ENCODE measurements around the gene TLCD4. TPM values are rescaled to one million over a fixed set of nuclear protein-coding genes. Genes with fewer than 3 reads are reported as not detected.

TLCD4 gene, protein sequence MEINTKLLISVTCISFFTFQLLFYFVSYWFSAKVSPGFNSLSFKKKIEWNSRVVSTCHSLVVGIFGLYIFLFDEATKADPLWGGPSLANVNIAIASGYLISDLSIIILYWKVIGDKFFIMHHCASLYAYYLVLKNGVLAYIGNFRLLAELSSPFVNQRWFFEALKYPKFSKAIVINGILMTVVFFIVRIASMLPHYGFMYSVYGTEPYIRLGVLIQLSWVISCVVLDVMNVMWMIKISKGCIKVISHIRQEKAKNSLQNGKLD
- total RNA-seq (ENCODE audit: unreplicated experiment) = 0.10 TPM
- long read RNA-seq = 0 reads

DNA sequence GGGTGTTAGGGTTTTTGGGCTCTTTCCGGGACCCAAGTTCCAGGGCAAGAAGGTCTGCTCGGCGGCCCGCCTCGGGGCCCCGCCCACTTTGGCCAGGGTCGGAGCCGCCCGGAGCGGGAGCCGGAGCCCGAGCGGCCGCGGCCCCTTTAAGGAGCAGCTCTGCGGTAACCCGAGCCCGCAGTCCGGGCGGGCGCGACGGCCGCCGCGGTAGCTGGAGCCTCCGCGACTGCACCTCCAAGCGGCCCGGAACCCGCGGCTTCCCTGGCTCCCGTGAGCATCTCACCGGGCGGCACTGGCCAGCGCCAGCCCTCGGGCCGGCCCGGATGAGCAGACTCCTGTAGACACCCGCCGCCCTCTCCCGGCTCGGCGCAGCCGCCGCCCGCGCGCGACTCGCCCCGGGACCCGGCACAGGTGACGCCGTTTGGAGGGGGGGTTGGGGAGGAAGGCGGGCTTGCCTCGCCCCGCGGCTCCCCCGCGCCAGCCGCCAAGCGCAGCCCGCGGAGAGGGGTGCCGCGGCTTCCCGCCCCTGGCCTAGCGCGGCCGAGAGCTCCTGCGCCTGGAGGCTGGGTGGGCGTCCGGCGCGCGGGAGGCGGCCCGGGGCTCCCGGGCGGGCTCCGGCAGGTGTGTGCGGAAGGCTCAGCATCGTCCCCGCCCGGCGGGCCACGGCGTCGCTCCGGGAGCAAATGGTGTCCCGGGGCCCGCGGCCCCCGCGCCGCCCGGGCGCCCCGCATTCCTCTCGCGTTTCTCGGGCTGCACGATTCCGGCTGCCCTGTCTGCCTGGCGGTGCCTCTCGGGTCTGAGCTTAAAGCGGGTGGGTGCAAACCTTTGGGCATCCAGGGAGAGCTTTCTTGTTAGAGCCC lies at the start of gene TLCD4:
TLCD4 (plus strand) TSS at position 149 of the 860 bp plus-strand sequence. CDS start 26,547 bp downstream, outside the sequence.
- peaks cover 4% of the 10 kb centered on the region for H3K9me3 Mint-ChIP-seq (ENCODE audit: unreplicated experiment)

DNA sequence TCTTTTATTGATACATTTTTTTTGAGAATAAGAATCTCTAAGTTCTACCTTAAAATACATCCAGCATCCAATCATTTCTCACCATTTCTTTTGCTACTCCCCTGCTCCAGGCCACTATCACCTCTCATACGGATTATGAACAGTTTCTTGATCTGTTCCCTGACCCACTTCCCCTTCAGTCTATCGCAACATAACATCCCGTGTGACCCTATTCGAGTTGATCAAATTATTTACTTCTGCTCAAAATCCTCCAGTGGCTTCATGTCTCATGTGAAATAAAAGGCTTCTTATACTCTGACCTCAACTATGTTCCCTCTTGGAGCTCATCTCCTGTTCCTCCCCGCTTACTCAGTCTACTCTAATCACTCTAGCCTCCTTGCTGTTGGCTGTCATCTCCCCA lies 49.6 kb upstream of the TLCD4 start:
- Mint-ChIP-seq H3K36me3 (ENCODE audit: unreplicated experiment) (no peaks in the 10 kb centered on the region), H3K4me3 (ENCODE audit: unreplicated experiment) (no peak overlapping the region), H3K9me3 (ENCODE audit: unreplicated experiment) (peaks cover 4% of the 10 kb centered on the region), H3K4me1 (ENCODE audit: low read depth, unreplicated experiment) (peaks cover 2% of the 10 kb centered on the region), H3K27me3 (ENCODE audit: unreplicated experiment) (peaks cover 2% of the 10 kb centered on the region), H3K27ac (ENCODE audit: unreplicated experiment) (no peak overlapping the region)
- no peak for DNase-seq
- TF ChIP-seq, protein P1, sequence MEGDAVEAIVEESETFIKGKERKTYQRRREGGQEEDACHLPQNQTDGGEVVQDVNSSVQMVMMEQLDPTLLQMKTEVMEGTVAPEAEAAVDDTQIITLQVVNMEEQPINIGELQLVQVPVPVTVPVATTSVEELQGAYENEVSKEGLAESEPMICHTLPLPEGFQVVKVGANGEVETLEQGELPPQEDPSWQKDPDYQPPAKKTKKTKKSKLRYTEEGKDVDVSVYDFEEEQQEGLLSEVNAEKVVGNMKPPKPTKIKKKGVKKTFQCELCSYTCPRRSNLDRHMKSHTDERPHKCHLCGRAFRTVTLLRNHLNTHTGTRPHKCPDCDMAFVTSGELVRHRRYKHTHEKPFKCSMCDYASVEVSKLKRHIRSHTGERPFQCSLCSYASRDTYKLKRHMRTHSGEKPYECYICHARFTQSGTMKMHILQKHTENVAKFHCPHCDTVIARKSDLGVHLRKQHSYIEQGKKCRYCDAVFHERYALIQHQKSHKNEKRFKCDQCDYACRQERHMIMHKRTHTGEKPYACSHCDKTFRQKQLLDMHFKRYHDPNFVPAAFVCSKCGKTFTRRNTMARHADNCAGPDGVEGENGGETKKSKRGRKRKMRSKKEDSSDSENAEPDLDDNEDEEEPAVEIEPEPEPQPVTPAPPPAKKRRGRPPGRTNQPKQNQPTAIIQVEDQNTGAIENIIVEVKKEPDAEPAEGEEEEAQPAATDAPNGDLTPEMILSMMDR (IDR thresholded peaks at IDR 0.05; ENCODE audit: partially characterized antibody, unreplicated experiment) = no peak

More for the DNA sequence above, at the start of gene TLCD4:
- TF ChIP-seq, protein P1 (IDR thresholded peaks at IDR 0.05; ENCODE audit: partially characterized antibody, unreplicated experiment) = no peak
- Mint-ChIP-seq H3K27me3 (ENCODE audit: unreplicated experiment) (peaks cover 4% of the 10 kb centered on the region), H3K4me3 (ENCODE audit: unreplicated experiment) (peak within 1 kb of the TSS; percentile 95), H3K4me1 (ENCODE audit: low read depth, unreplicated experiment) (no peaks in the 10 kb centered on the region), H3K36me3 (ENCODE audit: unreplicated experiment) (no peaks in the 10 kb centered on the region), H3K27ac (ENCODE audit: unreplicated experiment) (no peak within 1 kb of the TSS)
- peak; percentile 80 for DNase-seq

DNA sequence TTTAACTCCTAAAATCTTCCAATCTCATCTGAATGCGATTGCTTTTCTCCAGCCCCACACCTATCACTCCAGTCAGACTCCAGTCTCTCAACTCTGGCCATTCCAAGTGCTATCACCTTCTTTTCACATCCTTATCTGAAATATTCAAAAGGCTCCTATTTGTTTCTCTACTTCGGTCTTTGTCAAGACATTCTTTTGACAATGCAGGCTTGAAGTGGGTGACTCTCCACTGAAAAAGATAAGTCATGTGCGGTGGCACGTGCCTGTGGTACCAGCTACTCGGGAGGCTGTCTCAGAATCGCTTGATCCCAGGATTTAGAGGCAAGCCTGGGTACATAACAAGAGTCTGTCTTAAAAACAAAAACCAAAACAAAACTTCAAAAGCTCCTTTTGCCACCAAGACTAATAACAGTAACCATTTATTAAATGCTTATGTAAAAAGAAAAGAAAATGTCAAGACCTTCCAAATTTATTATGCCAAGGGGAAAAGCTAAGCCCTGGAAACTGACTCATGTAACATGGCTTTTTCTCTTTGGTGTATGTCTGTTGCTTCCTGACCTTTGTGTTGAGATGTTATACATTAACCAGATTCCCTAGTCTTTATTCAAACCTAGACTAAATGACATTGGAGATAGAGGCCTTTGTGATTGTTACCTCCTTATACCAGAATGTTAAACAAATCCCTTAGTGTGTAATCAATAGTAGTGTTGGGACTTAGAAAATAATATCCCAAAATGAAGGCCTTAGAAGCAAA lies 48.0 kb upstream of the TLCD4 start:
- Mint-ChIP-seq H3K4me1 (ENCODE audit: low read depth, unreplicated experiment) (peaks cover 2% of the 10 kb centered on the region), H3K27ac (ENCODE audit: unreplicated experiment) (no peak overlapping the region), H3K27me3 (ENCODE audit: unreplicated experiment) (peaks cover 3% of the 10 kb centered on the region), H3K36me3 (ENCODE audit: unreplicated experiment) (no peaks in the 10 kb centered on the region), H3K9me3 (ENCODE audit: unreplicated experiment) (peaks cover 5% of the 10 kb centered on the region), H3K4me3 (ENCODE audit: unreplicated experiment) (no peak overlapping the region)
- no peak for DNase-seq
- TF ChIP-seq, protein P1 (IDR thresholded peaks at IDR 0.05; ENCODE audit: partially characterized antibody, unreplicated experiment) = no peak

DNA sequence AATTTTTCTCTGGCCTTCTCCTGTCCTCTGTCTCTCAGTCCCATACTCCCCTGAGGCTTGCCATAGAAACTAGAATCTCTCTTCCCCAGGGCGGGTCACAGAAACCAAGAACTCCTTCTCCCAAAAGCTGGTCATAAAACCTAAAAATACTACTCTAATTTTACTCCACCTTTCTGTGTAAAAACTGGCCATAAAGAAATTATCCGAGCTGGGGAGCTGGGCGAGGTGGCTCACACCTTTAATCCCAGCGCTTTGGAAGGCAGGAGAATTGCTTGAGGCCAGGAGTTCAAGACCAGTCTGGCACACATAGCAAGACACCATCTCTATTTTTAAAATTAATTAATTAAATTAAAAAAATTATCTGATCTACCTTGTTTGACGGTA lies 47.5 kb upstream of the TLCD4 start:
- Mint-ChIP-seq H3K27ac (ENCODE audit: unreplicated experiment) (no peak overlapping the region), H3K36me3 (ENCODE audit: unreplicated experiment) (no peaks in the 10 kb centered on the region), H3K4me1 (ENCODE audit: low read depth, unreplicated experiment) (peaks cover 2% of the 10 kb centered on the region), H3K4me3 (ENCODE audit: unreplicated experiment) (no peak overlapping the region), H3K9me3 (ENCODE audit: unreplicated experiment) (peaks cover 5% of the 10 kb centered on the region), H3K27me3 (ENCODE audit: unreplicated experiment) (peaks cover 3% of the 10 kb centered on the region)
- no peak for DNase-seq
- TF ChIP-seq, protein P1 (IDR thresholded peaks at IDR 0.05; ENCODE audit: partially characterized antibody, unreplicated experiment) = no peak

All from glutamatergic neuron (in vitro differentiated cells).